Lower lobe of right lung (tissue), 2 donors: ENCODE data around the gene KLHL22. TPM values are rescaled to one million over a fixed set of nuclear protein-coding genes. Genes with fewer than 3 reads are reported as not detected.
"Not testable (repeated sequence)": the region's sequence is repeated elsewhere in the genome, so short reads cannot be mapped to it uniquely, and the experiment has no call there.

ENCODE experiments used
- ATAC-seq, 2 donors: fragments of 200-7000 bp; cut with Tn5 transposase; one replicate each; pipeline ENCODE4 v1.9.1; 2020 to 2022; ENCODE audit warnings: mild to moderate bottlenecking in 2 of 2, moderate library complexity in 2 of 2
- DNase-seq: peaks from one replicate; pipeline ENCODE4 v3.0.0-alpha.2; 2020
- H3K27ac ChIP-seq: fragments of 200-600 bp; one replicate; pipeline ENCODE4 v1.8.0; 2022
- H3K27me3 ChIP-seq: fragments of 200-600 bp; one replicate; pipeline ENCODE4 v1.8.0; 2022; ENCODE audit warnings: low read depth
- H3K36me3 ChIP-seq: fragments of 200-600 bp; one replicate; pipeline ENCODE4 v1.8.0; 2022; ENCODE audit warnings: mild to moderate bottlenecking
- H3K4me1 ChIP-seq: fragments of 200-600 bp; one replicate; pipeline ENCODE4 v1.8.0; 2022
- H3K4me3 ChIP-seq: fragments of 200-600 bp; one replicate; pipeline ENCODE4 v1.8.0; 2022; ENCODE audit warnings: mild to moderate bottlenecking
- H3K9me3 ChIP-seq: fragments of 200-600 bp; one replicate; pipeline ENCODE4 v1.8.0; 2022
- CTCF ChIP-seq: fragments of 200-600 bp; IDR thresholded peaks from one replicate; pipeline ENCODE4 v1.8.0; 2022; ENCODE audit warnings: antibody characterized with exemption, mild to moderate bottlenecking
- intact Hi-C: fragments of 100-400 bp; cut with DNase I; formaldehyde crosslinking; loops from one replicate; pipeline ENCODE4 v1.11.0; 2022
- total RNA-seq: library from RNA; stranded (reverse); fragmentation: NEBNext Ultra II Directional; extraction: Animal tissue kit (Norgen Biotek cat#: 25700); gene quantifications from one replicate; pipeline ENCODE4 v1.2.1, GENCODE V29; 2021
- donor health status: DM: no; HTN: yes; CAD: no; lungs with severe emphysema.

Gene KLHL22
- total RNA-seq, 1 donor from 2014 or later, result 24.0 TPM

- no peak overlapping the region for H3K4me3 ChIP-seq
- intact Hi-C loops, result no loop called here
- no peak overlapping the region for H3K27ac ChIP-seq
- peaks cover 9% of the 10 kb centered on the region for H3K4me1 ChIP-seq
- no peaks in the 10 kb centered on the region for H3K9me3 ChIP-seq
- DNase-seq (no peak), ATAC-seq (no peak)
- no peaks in the 10 kb centered on the region for H3K27me3 ChIP-seq
- TF ChIP-seq CTCF, result no peak
- H3K36me3 ChIP-seq, result peaks cover 20% of the 10 kb centered on the region
Observed at GRCh38 chr22:20453222-20453621, 42.4 kb downstream of the KLHL22 start.

GRCh38 chr22:20451920-20452319, 43.7 kb downstream of the KLHL22 start:
- H3K36me3 ChIP-seq, result peaks cover 11% of the 10 kb centered on the region
- intact Hi-C loops, result no loop called here
- H3K4me1 ChIP-seq, result peaks cover 9% of the 10 kb centered on the region
- ATAC-seq (no peak), DNase-seq (no peak)
- H3K27me3 ChIP-seq, result no peaks in the 10 kb centered on the region
- H3K4me3 ChIP-seq, result no peak overlapping the region
- H3K27ac ChIP-seq, result no peak overlapping the region
- no peaks in the 10 kb centered on the region for H3K9me3 ChIP-seq
- TF ChIP-seq CTCF, result no peak

DNA sequence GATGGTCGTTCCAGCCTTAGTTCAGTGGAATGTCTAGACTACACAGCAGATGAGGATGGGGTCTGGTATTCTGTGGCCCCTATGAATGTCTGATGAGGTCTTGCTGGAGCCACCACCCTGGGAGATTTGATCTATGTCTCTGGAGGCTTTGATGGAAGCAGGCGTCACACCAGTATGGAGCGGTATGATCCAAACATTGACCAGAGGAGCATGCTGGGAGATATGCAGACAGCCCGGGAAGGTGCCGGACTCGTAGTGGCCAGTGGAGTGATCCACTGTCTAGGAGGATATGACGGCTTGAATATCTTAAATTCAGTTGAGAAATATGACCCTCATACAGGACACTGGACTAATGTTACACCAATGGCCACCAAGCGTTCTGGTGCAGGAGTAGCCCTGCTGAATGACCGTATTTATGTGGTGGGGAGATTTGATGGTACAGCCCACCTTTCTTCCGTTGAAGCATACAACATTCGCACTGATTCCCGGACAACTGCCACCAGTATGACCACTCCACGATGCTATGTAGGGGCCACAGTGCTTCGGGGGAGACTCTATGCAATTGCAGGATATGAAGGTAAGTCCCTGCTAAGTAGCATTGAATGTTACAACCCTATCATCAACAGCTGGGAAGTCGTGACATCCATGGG, 44.3 kb downstream of the KLHL22 start:
- H3K27me3 ChIP-seq, intact Hi-C loops: not testable (repeated sequence)
- H3K36me3 ChIP-seq, result peaks cover 10% of the 10 kb centered on the region

DNA sequence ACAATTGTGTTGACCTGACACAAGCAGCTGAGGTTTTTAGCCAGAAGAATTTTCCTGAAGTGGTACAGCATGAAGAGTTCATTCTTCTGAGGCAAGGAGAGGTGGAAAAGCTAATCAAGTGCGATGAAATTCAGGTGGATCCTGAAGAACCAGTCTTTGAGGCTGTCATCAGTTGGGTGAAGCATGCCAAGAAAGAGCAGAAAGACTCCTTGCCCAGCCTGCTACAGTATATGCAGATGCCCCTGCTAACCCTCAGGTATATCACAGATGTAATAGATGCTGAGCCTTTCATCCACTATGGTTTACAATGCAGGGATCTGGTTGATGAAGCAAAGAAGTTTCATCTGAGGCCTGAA, 45.1 kb downstream of the KLHL22 start:
- no peaks in the 10 kb centered on the region for H3K9me3 ChIP-seq
- H3K4me3 ChIP-seq, result no peak overlapping the region
- H3K4me1 ChIP-seq, result no peaks in the 10 kb centered on the region
- no peak for ATAC-seq
- intact Hi-C loops, result no loop called here
- DNase-seq, result no peak
- TF ChIP-seq CTCF, result no peak
- no peak overlapping the region for H3K27ac ChIP-seq
- peaks cover 17% of the 10 kb centered on the region for H3K36me3 ChIP-seq
- H3K27me3 ChIP-seq, result no peaks in the 10 kb centered on the region

More for the DNA sequence above, 44.3 kb downstream of the KLHL22 start:
- ATAC-seq, H3K4me1 ChIP-seq, H3K4me3 ChIP-seq, H3K27ac ChIP-seq, H3K9me3 ChIP-seq: not testable (repeated sequence)
- peak; percentile 6 for DNase-seq

DNA sequence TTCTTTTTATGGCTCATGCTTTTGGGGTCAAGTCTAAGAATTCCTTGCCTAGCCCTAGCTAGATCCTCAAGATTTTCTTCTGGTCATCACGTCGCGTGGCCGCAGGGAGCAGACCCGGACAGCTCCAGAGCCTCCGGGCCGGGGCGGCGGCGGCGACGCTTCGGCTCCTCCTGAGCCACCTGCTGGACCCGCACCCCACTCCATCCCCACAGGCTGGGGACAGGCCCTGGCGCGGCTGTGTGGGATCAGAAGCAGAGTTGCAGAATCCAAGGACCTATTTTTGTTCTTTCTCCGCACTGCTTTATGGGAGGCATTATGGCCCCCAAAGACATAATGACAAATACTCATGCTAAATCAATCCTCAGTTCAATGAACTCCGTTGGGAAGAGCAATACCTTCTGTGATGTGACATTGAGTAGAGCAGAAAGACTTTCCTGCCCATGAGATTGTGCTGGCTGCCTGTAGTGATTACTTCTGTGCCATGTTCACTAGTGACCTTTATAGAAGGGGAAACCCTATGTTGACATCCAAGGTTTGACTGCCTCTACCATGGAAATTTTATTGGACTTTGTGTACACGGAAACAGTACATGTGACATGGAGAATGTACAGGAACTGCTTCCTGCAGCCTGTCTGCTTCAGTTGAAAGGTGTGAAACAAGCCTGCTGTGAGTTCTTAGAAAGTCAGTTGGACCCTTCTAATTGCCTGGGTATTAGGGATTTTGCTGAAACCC, 45.6 kb downstream of the KLHL22 start:
- H3K36me3 ChIP-seq, result peaks cover 23% of the 10 kb centered on the region
- no peak for ATAC-seq
- H3K27ac ChIP-seq, result no peak overlapping the region
- DNase-seq, result peak; percentile 20
- H3K9me3 ChIP-seq, result no peaks in the 10 kb centered on the region
- intact Hi-C loops, result no loop called here
- no peaks in the 10 kb centered on the region for H3K4me1 ChIP-seq
- no peak overlapping the region for H3K4me3 ChIP-seq
- H3K27me3 ChIP-seq, result no peaks in the 10 kb centered on the region
- no peak for TF ChIP-seq CTCF

GRCh38 chr22:20448630-20449029, 47.0 kb downstream of the KLHL22 start:
- H3K9me3 ChIP-seq, result no peaks in the 10 kb centered on the region
- H3K27me3 ChIP-seq, result no peaks in the 10 kb centered on the region
- no peak for TF ChIP-seq CTCF
- H3K27ac ChIP-seq, result no peak overlapping the region
- no peak for DNase-seq
- peaks cover 35% of the 10 kb centered on the region for H3K36me3 ChIP-seq
- H3K4me1 ChIP-seq, result no peaks in the 10 kb centered on the region
- no peak for ATAC-seq
- intact Hi-C loops, result no loop called here
- H3K4me3 ChIP-seq, result no peak overlapping the region
